ENCODE results near the gene TEX261.

DNA sequence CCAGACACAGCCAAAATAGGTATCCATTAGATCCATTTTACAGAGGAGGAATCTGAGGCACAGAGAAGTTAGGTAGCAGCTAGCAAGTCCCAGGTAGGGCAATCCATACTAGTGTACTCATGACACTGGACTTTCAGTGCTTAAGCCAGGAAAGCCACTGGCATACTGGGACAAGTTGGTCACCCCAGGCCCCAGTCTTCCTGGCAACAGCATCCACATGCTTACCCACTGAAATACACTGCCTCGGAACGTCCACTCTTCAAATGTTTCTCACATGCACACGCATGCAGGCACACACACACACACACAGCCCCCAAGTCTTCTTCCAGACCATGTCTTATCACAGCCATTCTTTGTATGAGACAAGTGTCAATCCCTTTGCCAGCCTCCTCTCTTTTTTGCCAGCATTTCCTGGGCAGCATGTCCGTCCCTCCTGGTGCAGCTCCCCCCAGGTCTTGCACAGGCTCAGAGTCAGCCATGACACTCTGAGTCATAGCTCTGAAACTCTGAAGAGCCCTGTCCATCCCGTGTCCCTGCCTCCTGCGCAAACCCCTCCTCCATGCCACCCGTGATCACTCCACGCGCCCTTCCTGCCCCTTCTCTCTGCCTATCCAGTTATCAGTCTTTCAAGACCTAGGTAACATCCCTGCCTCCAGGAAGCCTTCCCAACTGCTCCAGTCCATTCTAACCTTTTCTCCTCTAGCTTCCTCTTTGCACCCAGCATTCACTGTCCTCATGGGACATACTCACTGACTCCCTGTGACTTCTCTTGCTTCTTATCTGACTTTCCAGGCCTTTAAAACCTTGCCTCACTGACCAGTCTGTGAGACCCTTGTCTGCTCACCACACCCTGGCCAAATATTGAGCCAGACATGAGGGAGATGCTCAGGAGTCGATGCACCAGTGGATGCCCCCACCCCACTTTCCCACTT is 10.9 kb upstream of the TEX261 start:
- TF ChIP-seq, protein P1, sequence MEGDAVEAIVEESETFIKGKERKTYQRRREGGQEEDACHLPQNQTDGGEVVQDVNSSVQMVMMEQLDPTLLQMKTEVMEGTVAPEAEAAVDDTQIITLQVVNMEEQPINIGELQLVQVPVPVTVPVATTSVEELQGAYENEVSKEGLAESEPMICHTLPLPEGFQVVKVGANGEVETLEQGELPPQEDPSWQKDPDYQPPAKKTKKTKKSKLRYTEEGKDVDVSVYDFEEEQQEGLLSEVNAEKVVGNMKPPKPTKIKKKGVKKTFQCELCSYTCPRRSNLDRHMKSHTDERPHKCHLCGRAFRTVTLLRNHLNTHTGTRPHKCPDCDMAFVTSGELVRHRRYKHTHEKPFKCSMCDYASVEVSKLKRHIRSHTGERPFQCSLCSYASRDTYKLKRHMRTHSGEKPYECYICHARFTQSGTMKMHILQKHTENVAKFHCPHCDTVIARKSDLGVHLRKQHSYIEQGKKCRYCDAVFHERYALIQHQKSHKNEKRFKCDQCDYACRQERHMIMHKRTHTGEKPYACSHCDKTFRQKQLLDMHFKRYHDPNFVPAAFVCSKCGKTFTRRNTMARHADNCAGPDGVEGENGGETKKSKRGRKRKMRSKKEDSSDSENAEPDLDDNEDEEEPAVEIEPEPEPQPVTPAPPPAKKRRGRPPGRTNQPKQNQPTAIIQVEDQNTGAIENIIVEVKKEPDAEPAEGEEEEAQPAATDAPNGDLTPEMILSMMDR (IDR thresholded peaks at IDR 0.05) = no peak
- TF ChIP-seq POLR2A (IDR thresholded peaks at IDR 0.05) = no peak
